HG02852 (cell line): Measurements from ENCODE around the gene MST1.

Source experiments
- ATAC-seq: cut with Tn5 transposase; IDR thresholded peaks from one replicate; pipeline ENCODE4 v1.9.1; 2021; ENCODE audit warnings: mild to moderate bottlenecking, moderate library complexity; ENCODE audit not compliant: unreplicated experiment

The MST1 gene

DNA sequence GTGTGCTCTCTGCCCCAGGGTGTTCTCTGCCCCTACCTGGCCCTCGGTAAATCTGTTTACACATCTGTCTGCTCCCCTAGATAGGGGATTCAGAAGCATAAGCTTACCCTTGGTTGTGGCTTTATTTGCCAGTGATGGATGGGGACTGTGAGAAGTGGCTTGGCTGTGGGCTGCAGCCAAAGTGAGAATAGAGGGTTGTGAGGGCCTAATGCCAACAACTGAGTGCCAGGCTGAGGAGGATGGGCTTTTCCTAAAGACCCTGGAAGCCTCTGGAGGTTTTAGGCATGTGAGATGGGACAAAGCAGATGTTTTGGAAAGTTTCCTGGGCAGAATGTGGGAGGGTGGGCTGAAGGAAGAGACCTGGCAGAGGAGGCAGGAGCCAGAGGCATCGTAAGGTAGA lies 30.6 kb downstream of the MST1 start:
- no peak for ATAC-seq

DNA sequence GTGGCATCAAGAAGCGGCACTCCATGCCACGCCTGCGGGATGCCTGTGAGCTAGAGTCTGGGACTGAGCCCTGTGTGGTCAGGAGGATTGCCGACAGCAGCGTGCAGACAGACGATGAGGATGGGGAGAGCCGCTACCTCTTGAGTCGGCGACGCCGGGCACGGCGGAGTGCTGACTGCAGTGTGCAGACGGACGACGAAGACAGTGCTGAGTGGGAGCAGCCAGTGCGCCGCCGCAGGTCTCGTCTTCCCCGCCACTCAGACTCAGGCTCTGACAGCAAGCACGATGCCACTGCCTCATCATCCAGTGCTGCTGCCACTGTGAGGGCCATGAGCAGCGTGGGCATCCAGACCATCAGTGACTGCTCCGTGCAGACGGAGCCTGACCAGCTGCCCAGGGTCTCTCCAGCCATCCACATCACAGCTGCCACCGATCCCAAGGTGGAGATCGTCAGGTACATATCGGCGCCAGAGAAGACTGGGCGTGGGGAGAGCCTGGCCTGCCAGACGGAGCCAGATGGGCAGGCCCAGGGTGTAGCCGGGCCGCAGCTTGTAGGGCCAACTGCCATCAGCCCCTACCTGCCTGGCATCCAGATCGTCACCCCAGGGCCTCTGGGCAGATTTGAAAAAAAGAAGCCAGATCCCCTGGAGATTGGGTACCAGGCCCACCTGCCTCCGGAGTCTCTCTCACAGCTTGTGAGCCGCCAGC lies 31.9 kb downstream of the MST1 start:
- ATAC-seq = no peak

DNA sequence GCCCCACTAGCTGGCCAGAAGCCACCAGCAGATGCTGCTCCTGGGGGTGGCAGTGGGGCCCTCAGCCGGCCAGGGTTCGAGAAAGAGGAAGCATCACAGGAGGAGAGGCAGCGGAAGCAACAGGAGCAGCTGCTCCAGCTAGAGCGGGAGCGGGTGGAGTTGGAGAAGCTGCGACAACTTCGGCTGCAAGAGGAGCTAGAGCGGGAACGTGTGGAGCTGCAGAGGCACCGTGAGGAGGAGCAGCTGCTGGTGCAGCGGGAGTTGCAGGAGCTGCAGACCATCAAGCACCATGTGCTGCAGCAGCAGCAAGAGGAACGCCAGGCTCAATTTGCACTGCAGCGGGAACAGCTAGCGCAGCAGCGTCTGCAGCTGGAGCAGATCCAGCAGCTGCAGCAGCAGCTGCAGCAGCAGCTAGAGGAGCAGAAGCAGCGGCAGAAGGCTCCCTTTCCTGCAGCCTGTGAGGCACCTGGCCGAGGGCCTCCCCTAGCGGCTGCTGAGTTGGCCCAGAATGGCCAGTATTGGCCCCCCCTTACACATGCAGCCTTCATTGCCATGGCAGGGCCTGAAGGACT lies 32.6 kb downstream of the MST1 start:
- ATAC-seq = no peak

DNA sequence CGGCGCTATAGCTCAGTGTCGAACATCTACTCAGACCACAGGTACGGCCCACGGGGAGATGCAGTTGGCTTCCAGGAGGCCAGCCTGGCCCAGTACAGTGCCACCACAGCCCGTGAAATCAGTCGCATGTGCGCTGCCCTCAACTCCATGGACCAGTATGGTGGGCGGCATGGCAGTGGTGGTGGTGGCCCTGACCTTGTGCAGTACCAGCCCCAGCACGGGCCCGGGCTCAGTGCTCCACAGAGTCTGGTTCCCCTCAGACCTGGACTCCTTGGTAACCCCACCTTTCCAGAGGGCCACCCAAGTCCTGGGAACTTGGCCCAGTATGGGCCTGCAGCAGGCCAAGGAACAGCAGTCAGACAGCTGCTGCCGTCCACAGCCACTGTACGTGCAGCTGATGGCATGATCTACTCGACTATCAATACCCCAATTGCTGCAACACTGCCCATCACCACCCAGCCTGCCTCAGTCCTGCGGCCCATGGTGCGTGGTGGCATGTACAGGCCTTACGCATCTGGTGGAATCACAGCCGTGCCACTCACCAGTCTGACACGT lies 33.5 kb downstream of the MST1 start:
- no peak for ATAC-seq

DNA sequence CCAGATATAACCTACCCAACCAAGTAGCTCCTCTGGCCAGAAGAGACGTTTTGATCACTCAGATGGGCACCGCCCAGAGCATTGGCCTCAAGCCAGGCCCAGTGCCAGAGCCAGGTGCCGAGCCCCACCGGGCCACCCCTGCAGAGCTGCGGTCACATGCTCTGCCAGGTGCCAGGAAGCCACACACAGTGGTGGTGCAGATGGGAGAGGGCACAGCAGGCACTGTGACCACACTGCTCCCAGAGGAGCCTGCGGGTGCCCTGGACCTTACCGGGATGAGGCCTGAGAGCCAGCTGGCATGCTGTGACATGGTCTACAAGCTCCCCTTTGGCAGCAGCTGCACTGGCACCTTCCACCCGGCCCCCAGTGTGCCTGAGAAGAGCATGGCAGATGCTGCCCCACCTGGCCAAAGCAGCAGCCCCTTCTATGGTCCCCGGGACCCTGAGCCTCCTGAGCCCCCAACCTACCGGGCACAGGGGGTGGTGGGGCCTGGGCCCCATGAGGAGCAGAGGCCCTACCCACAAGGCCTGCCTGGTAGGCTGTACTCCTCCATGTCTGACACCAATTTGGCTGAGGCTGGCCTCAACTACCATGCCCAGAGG lies 34.2 kb downstream of the MST1 start:
- ATAC-seq = no peak

DNA sequence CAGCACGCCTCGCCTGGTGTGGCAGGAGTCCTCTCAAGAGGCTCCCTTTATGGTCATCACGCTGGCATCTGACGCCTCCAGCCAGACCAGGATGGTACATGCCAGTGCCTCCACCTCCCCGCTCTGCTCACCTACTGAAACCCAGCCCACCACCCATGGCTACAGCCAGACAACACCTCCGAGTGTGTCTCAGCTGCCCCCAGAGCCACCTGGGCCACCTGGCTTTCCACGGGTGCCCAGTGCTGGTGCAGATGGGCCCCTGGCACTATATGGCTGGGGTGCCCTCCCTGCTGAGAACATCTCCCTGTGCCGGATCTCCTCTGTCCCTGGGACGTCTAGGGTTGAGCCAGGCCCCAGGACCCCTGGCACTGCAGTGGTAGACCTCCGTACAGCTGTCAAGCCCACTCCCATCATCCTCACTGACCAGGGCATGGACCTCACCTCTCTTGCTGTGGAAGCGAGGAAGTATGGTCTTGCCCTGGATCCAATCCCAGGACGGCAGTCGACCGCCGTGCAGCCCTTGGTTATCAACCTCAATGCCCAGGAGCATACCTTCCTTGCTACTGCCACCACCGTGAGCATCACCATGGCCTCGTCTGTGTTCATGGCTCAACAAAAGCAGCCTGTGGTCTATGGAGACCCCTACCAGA lies 35.0 kb downstream of the MST1 start:
- ATAC-seq = no peak

DNA sequence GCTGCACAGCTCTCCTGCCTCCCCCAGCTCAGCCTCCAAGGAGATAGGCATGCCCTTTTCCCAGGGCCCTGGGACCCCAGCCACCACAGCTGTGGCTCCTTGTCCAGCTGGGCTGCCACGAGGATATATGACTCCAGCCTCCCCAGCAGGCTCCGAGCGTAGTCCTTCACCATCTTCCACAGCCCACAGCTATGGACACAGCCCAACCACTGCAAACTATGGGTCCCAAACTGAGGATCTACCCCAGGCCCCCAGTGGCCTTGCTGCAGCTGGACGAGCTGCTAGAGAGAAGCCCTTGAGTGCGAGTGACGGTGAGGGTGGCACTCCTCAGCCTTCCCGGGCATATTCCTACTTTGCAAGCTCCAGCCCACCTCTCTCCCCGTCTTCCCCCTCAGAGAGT lies 35.7 kb downstream of the MST1 start:
- no peak for ATAC-seq

DNA sequence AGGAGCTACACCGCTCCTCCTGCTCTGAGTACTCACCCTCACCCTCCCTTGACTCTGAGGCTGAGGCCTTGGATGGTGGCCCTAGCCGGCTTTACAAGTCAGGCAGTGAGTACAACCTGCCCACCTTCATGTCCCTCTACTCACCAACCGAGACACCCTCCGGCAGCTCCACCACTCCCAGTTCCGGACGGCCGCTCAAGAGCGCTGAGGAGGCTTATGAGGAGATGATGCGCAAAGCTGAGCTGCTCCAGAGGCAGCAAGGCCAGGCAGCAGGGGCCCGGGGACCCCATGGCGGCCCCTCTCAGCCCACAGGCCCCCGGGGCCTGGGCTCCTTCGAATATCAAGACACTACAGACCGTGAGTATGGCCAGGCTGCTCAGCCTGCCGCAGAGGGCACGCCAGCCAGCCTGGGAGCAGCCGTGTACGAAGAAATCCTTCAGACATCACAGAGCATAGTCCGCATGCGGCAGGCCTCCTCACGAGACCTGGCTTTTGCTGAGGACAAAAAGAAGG lies 36.3 kb downstream of the MST1 start:
- no peak for ATAC-seq

DNA sequence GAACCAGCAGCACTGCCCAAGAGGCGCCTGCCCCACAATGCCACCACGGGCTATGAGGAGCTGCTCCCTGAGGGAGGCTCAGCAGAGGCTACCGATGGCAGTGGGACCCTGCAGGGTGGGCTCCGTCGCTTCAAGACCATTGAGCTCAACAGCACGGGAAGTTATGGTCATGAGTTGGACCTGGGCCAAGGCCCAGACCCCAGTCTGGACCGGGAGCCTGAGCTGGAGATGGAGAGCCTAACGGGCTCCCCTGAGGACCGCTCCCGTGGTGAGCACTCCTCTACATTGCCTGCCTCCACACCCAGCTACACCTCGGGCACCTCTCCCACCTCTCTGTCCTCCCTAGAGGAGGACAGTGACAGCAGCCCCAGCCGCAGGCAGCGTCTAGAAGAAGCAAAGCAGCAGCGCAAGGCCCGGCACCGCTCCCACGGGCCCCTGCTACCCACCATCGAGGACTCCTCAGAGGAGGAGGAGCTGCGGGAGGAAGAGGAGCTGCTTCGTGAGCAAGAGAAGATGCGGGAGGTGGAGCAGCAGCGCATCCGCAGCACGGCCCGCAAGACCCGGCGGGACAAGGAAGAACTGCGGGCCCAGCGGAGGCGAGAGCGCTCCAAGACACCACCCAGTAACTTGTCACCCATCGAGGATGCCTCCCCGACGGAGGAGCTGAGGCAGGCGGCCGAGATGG lies 36.9 kb downstream of the MST1 start:
- ATAC-seq = no peak

DNA sequence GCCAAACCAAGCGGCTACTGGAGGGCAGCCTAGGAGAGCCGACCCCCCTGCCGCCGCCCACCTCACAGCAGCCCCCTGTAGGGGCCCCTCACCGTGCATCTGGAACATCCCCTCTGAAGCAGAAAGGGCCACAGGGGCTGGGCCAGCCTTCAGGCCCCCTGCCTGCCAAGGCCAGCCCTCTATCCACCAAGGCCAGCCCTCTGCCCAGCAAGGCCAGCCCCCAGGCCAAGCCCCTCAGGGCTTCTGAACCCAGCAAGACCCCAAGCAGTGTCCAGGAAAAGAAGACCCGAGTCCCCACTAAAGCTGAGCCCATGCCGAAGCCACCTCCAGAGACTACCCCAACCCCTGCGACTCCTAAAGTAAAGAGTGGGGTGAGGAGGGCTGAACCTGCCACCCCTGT lies 38.6 kb downstream of the MST1 start:
- ATAC-seq = no peak

DNA sequence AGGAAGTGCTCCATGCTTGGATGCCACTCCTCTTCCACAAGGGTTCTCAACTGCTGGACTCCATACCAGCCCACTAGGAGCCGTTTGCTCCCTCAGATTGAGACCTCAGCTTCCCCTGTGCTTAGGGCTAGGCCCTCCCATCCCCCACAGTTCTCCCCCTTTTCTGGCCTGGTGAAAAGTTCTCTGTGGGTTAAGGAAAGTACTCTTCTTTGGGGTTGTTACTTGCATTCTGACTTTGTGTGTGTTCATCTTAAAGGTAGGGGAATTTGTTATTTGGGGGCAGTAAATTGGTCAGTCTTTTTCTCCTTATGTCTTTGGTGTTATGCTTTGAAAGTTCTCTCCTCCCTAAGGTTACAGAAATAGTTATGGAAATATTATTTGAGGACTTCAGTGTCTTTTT lies 39.1 kb downstream of the MST1 start:
- no peak for ATAC-seq

DNA sequence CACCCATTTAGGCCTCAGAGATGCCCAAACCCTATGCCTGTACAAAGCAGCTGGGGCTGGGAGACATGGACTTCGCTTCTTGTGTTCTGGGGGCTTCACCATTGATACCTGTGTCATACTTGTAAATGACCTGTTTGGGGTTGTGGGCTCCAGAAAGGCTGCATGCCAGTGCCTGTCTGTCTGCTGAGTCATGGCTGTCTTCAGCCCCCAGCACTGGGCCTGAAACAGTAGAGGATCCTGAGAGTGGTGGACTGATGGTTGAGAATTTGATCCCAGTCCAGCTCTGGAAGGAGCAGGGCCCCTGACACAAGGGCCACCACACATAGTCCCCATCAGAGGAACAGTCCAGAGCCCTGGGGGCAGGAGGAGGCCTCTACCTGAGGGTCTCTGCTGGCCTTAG lies 39.7 kb downstream of the MST1 start:
- ATAC-seq = no peak

DNA sequence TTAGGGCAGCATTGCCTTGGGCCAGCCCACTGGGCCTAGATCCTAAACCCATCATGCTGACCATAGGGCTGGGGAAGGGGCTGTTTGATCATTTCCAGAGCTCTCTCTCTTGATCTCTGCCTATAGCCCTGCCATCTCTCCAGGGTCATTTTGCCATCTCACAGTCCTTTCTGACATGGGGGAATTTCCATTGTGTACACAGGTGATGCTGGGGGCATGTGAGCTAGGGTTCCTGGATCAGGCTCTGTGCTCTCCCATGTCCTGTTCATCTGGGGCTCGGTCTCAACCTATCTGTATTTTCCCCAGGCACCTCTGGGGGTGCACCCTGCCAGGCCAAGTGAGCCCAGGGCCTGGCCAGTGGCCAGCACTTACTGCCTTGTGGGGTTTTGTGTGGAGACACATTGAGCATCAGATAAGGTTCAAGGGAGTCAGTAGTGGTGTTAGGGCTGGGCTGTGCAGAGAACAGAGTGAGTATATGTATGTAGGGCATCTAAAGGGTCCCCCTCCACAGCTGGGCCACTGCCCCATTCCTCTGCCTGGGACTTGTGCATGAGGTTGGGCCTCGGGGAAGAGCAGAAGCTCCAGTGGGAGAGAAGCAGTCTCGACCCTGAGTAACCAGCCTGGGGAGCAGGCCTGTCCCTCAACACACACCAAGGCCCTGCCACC lies 40.8 kb downstream of the MST1 start:
- ATAC-seq = no peak

DNA sequence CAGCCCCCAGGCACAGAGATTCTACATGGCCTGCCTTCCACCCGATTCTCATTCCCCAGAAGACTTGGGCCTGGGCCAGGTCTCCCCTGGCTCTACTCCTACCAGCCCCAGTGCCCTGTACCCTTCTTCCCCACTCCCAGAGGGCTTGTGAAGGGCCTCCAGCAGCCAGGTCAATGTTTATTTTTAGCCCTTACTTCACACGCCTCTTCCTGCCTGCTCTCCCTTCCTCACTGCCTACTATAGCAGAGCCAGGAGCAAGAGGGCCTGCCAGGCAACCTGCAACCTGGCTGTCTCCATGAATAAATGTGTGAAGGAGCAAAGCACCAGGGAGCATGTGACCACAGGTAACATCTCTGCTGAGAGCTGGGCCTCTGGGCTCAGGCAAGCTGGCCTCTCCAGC lies 41.5 kb downstream of the MST1 start:
- no peak for ATAC-seq

DNA sequence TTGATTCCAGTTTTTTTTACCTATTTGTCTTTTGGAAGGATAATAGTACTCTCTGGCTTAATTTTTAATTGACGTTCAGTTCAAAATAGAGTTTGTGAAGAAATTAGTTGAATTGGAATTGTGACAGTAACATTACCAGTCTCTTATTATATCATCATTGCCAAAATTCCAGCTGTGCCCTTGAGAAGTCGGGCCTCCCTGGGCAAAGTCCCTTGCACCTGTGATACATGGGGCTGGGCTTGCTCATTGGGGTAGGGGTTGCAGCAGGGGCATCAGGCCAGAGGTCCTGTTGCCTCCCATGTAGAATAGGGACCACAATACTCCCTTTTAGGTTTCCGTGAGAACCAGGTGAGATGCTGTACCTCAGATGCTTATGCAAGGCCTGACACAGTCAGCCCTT lies 43.0 kb downstream of the MST1 start:
- ATAC-seq = no peak

DNA sequence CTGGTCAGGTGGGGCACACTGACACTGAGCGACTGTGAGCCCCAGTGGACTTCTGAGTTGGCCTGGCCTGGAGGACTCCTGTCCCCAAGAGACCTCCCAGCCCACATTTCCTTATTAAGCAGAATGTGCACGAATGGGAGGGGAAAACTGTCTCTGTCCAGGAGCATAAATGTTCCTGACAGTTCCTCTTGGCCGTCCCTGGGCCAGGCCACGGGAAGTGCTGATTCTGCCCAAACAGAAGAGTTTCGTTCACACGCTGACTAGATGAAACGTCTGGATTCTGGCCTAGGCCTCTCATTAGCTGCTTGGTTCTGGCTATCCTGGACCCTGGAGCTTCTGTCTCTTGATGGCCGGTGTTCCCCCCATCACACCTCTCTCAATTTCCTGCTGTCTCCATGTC lies 44.6 kb downstream of the MST1 start:
- no peak for ATAC-seq

DNA sequence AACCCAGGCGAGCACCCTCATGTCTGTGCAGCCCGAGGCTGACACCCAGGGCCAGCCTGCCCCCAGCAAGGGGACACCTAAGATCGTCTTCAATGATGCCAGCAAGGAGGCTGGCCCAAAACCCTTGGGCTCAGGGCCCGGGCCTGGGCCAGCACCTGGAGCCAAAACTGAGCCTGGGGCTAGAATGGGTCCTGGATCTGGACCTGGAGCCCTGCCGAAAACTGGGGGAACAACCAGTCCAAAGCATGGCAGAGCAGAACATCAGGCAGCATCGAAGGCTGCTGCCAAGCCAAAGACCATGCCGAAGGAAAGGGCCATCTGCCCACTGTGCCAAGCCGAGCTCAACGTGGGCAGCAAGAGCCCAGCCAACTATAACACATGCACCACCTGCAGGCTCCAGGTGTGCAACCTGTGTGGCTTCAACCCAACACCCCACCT lies 46.5 kb downstream of the MST1 start:
- no peak for ATAC-seq

DNA sequence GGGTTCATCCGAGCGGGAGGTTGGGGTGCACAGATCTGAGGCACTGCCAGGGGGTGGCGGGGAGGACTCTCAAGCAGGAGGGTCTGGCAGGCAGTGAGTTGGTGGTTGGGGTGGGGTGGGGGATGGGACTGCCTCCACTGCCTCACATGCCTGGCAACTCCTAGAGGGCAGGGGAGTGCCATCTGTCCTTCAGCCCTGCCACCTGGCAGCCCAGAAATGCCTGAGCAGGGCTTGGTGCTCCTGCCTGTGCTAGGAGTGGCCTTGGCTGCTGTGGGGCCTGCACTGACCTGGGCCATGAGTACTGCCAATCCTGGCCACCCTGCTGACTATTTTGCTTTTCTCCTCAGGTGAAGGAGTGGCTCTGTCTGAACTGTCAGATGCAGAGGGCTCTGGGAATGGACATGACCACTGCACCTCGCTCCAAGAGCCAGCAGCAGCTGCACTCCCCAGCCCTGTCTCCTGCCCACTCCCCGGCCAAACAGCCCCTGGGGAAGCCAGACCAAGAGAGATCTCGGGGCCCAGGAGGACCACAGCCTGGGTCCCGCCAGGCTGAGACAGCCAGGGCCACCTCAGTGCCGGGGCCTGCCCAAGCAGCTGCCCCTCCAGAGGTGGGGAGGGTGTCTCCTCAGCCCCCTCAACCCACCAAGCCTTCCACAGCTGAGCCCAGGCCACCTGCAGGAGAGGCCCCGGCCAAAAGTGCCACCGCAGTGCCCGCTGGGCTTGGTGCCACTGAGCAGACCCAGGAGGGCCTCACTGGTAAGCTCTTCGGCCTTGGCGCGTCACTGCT lies 47.2 kb downstream of the MST1 start:
- ATAC-seq = no peak

DNA sequence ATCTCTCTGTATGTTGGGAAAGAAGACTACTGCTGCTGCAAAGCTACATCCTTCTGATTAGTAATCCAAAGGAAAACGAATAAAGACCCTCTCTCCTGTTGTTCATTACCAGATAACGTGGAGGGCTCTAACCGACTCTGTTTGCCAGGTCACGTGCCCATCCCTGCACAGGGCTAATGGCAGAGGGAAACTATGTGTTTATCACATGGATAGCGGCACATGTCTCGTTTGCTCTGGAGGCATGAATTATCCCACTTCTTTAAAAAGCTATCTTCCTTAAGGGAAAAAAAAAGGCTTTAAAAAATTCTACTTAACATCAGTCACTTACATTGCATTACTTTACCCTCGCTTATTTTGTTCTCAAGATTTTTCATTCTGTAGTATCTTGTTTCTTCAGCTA lies 48.0 kb downstream of the MST1 start:
- ATAC-seq = no peak

DNA sequence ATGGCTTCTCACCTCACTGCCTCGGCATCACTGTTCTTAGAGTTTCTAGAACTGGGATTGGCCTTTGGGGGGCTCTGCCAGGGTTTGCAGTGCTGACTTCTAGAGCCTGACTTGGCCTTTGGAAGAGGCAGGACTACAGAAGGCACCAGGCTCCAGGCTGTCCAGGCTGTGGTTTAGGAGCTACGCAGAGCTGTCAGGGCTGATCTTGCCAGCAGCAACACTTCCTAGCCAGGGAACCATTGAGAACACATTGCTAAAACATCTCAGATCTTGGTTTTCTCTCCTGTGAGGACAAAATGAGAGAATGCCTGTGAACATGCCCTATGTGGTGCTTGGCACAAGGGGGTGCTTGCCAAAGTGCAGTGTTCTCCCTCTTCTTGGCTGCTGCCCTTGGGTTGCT lies 49.7 kb downstream of the MST1 start:
- no peak for ATAC-seq
